ENCODE measurements around the gene SLC8A3. TPM values are rescaled to one million over a fixed set of nuclear protein-coding genes. Genes with fewer than 3 reads are reported as not detected.

The SLC8A3 gene
- total and polyA plus RNA-seq, 2 donors (not counting 3 experiments of a cell fraction or from before 2014, with no cell fraction given) = not detected

- H3K9me3 ChIP-seq (replicated peaks; ENCODE audit: control insufficient read depth, insufficient read depth, low read length) = no peaks in the 10 kb centered on the region
- no peak overlapping the region for H3K27ac ChIP-seq (ENCODE audit: insufficient read depth, low read depth, low read length)
- no peaks in the 10 kb centered on the region for H3K36me3 ChIP-seq (ENCODE audit: control insufficient read depth in 2 of 2, extremely low read depth in 1 of 2, insufficient read depth in 2 of 2, low read length in 2 of 2)
- TF ChIP-seq, protein P1, sequence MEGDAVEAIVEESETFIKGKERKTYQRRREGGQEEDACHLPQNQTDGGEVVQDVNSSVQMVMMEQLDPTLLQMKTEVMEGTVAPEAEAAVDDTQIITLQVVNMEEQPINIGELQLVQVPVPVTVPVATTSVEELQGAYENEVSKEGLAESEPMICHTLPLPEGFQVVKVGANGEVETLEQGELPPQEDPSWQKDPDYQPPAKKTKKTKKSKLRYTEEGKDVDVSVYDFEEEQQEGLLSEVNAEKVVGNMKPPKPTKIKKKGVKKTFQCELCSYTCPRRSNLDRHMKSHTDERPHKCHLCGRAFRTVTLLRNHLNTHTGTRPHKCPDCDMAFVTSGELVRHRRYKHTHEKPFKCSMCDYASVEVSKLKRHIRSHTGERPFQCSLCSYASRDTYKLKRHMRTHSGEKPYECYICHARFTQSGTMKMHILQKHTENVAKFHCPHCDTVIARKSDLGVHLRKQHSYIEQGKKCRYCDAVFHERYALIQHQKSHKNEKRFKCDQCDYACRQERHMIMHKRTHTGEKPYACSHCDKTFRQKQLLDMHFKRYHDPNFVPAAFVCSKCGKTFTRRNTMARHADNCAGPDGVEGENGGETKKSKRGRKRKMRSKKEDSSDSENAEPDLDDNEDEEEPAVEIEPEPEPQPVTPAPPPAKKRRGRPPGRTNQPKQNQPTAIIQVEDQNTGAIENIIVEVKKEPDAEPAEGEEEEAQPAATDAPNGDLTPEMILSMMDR (IDR thresholded peaks at IDR 0.05; ENCODE audit: extremely low read depth in 1 of 2, insufficient read depth in 1 of 2, low read depth in 1 of 2, low read length in 2 of 2) = no peak
- no peak for TF ChIP-seq FOS (IDR thresholded peaks at IDR 0.05; ENCODE audit: borderline replicate concordance, insufficient read depth, low read length)
- no peaks in the 10 kb centered on the region for H3K79me2 ChIP-seq (ENCODE audit: control insufficient read depth, insufficient read depth, low read length)
- intact Hi-C loops (cut with micrococcal nuclease) (no loop called here), dilution Hi-C loops (cut with MboI; ENCODE audit: extremely low pct_ligation_motif_present, low sequenced_read_pairs) (no loop called here)
- DNase-seq (ENCODE audit: low read depth, low spot score) (peak; percentile 11), FAIRE-seq (no peak)
- no peaks in the 10 kb centered on the region for H4K20me1 ChIP-seq (replicated peaks; ENCODE audit: control insufficient read depth, extremely low read depth, insufficient read depth, low read length)
- POLR2A ChIA-PET = no interaction called here
- H3K9me1 ChIP-seq (replicated peaks; ENCODE audit: control insufficient read depth, extremely low read depth, insufficient read depth, low read length) = no peaks in the 10 kb centered on the region
- no peak overlapping the region for H3K4me3 ChIP-seq (replicated peaks in 1 of 3; ENCODE audit: insufficient read depth in 1 of 3, low read depth in 1 of 3, low read length in 3 of 3)
- H3K4me2 ChIP-seq (ENCODE audit: insufficient read depth, low read length) = no peak overlapping the region
- H3K9ac ChIP-seq (replicated peaks; ENCODE audit: extremely low read depth, insufficient read depth, low read length) = no peak overlapping the region
- BruUV-seq (replicated peaks) = no TSS peak
- no peak overlapping the region for H2AFZ ChIP-seq (ENCODE audit: low read depth, low read length)
- no peaks in the 10 kb centered on the region for H3K4me1 ChIP-seq (ENCODE audit: control insufficient read depth, extremely low read depth, insufficient read depth, low read length)
- CTCF ChIA-PET = interaction anchor here (1.4 to 3.3 kb wide), 3 partner anchors 8 to 20 kb away, joined by 3 to 22 read pairs (median 5); no protein-coding TSS in a partner anchor
- no peaks in the 10 kb centered on the region for H3K27me3 ChIP-seq (ENCODE audit: control insufficient read depth in 2 of 2, insufficient read depth in 2 of 2, low read length in 2 of 2)
Observed at GRCh38 chr14:70008284-70009262, 180.2 kb downstream of the SLC8A3 start.

DNA sequence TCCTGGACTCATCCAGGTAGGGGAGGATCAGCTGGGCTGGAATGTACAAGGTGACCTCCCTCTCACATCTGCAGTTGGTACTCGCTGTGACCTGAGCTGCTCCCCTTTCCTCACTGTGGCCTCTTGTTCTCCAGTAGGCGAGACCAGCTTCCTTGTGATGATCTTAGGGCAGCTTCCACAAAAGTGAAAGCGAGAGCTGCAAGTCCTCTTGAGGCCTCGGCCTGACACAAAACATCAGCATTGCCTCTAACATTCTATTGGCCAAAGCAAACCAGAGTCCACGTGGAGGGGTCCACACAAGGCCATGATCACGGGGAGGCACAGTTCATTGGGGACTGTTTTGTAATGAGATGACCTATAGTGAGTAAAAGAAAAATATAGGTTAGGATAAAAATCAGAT, 182.1 kb downstream of the SLC8A3 start:
- no peak overlapping the region for H2AFZ ChIP-seq (ENCODE audit: low read depth, low read length)
- CTCF ChIA-PET = interaction anchor here (1.3 to 3.3 kb wide), 4 partner anchors 7 to 276 kb away, joined by 3 to 22 read pairs (median 4); no protein-coding TSS in a partner anchor
- no peaks in the 10 kb centered on the region for H3K79me2 ChIP-seq (ENCODE audit: control insufficient read depth, insufficient read depth, low read length)
- TF ChIP-seq POLR2A (IDR thresholded peaks at IDR 0.05; ENCODE audit: low read depth, low read length) (no peak), POLR2AphosphoS5 (IDR thresholded peaks at IDR 0.05; ENCODE audit: insufficient read depth, low read depth, low read length) (no peak), MAX (IDR thresholded peaks at IDR 0.05; ENCODE audit: insufficient read depth, insufficient read length) (no peak), EZH2 (IDR thresholded peaks at IDR 0.05; ENCODE audit: borderline replicate concordance, low read depth, low read length, severe bottlenecking) (no peak)
- TF ChIP-seq, protein P1 (IDR thresholded peaks at IDR 0.05; ENCODE audit: extremely low read depth in 1 of 2, insufficient read depth in 1 of 2, low read depth in 1 of 2, low read length in 2 of 2) = no peak
- H3K27ac ChIP-seq (ENCODE audit: insufficient read depth, low read depth, low read length) = no peak overlapping the region
- no TSS peak for BruUV-seq (replicated peaks)
- H3K9me3 ChIP-seq (replicated peaks; ENCODE audit: control insufficient read depth, insufficient read depth, low read length) = no peaks in the 10 kb centered on the region
- dilution Hi-C loops (cut with MboI; ENCODE audit: extremely low pct_ligation_motif_present, low sequenced_read_pairs) (no loop called here), intact Hi-C loops (cut with micrococcal nuclease) (no loop called here)
- H3K4me2 ChIP-seq (ENCODE audit: insufficient read depth, low read length) = no peak overlapping the region
- H3K4me1 ChIP-seq (ENCODE audit: control insufficient read depth, extremely low read depth, insufficient read depth, low read length) = no peaks in the 10 kb centered on the region
- DNase-seq (ENCODE audit: low read depth, low spot score) = no peak
- no peak overlapping the region for H3K9ac ChIP-seq (replicated peaks; ENCODE audit: extremely low read depth, insufficient read depth, low read length)
- no peaks in the 10 kb centered on the region for H3K36me3 ChIP-seq (ENCODE audit: control insufficient read depth in 2 of 2, extremely low read depth in 1 of 2, insufficient read depth in 2 of 2, low read length in 2 of 2)
- no peaks in the 10 kb centered on the region for H4K20me1 ChIP-seq (replicated peaks; ENCODE audit: control insufficient read depth, extremely low read depth, insufficient read depth, low read length)
- no peaks in the 10 kb centered on the region for H3K9me1 ChIP-seq (replicated peaks; ENCODE audit: control insufficient read depth, extremely low read depth, insufficient read depth, low read length)
- POLR2A ChIA-PET = no interaction called here
- no peak overlapping the region for H3K4me3 ChIP-seq (replicated peaks in 1 of 3; ENCODE audit: insufficient read depth in 1 of 3, low read depth in 1 of 3, low read length in 3 of 3)
- no peaks in the 10 kb centered on the region for H3K27me3 ChIP-seq (ENCODE audit: control insufficient read depth in 2 of 2, insufficient read depth in 2 of 2, low read length in 2 of 2)
- no peak for FAIRE-seq

All from endothelial cell of umbilical vein (primary cell).